Measurements from ENCODE around the gene ITFG2.

- no peak for TF ChIP-seq CTCF (IDR thresholded peaks at IDR 0.05)
- no peak for TF ChIP-seq EP300 (IDR thresholded peaks at IDR 0.05; ENCODE audit: low read depth)
- TF ChIP-seq POLR2AphosphoS5 (IDR thresholded peaks at IDR 0.05): no peak
- TF ChIP-seq POLR2A (IDR thresholded peaks at IDR 0.05): no peak
Measured at GRCh38 chr12:2791089-2791488, 21.4 kb upstream of the ITFG2 start.
